Placental pericyte (primary cell): ENCODE results near the gene IRAK1. TPM values are rescaled to one million over a fixed set of nuclear protein-coding genes. Genes with fewer than 3 reads are reported as not detected.

Experiments used
- small RNA-seq: library from RNA; depleted of rRNA; stranded (forward); fragments of <200 nt; gene quantifications from one replicate; pipeline ENCODE3, GENCODE V24; 2012; ENCODE audit warnings: low replicate concordance
- total RNA-seq: library from RNA; depleted of rRNA; stranded (reverse); fragments of >200 nt; gene quantifications from 2 replicates; pipeline ENCODE4 v1.2.3, GENCODE V29; 2012

IRAK1 gene
- 117 and 144 TPM in 2 replicates for total RNA-seq

GRCh38 chrX:154019633-154020528 lies at the start of gene IRAK1:
TSS of gene IRAK1 (minus strand) at chrX:154019902. CDS start at chrX:154019812, 90 bp downstream.

GRCh38 chrX:153972368-153973126 lies 47.2 kb downstream of the IRAK1 start, which contains the start of gene TMEM187:
TSS of gene TMEM187 (plus strand) at chrX:153972754. CDS start at chrX:153982063, 9,309 bp downstream.

GRCh38 chrX:153971450-153972367 lies 48.0 kb downstream of the IRAK1 start, which contains the start of gene HCFC1:
TSS of gene HCFC1 (minus strand) at chrX:153971818. CDS start at chrX:153970840, 978 bp downstream.

Small RNA genes within 50 kb of the gene (small RNA-seq; reads per million reads assigned to genes)
- gene MIR3202-1: not detected

Other genes with a start within 250 kb of the IRAK1 start
- gene SRPK3, start 238.9 kb downstream of the IRAK1 start, total RNA-seq: 0.44 and 1.7 TPM in 2 replicates
- gene IDH3G, start 225.5 kb downstream of the IRAK1 start, total RNA-seq: 64.6 and 81.2 TPM in 2 replicates
- gene SSR4, start 225.2 kb downstream of the IRAK1 start, total RNA-seq: 101 and 182 TPM in 2 replicates
- gene PDZD4, start 189.4 kb downstream of the IRAK1 start, total RNA-seq: 0.14 TPM in 1 of 2 replicates, not detected in the other
- gene L1CAM, start 133.7 kb downstream of the IRAK1 start, total RNA-seq: 0.88 and 18.2 TPM in 2 replicates
- gene AVPR2, start 115.2 kb downstream of the IRAK1 start, total RNA-seq: not detected in 2 replicates
- gene ARHGAP4, start 93.6 kb downstream of the IRAK1 start, total RNA-seq: 1.1 and 2.9 TPM in 2 replicates
- gene NAA10, start 84.9 kb downstream of the IRAK1 start, total RNA-seq: 81.8 and 123 TPM in 2 replicates
- 3.6 and 6.6 TPM in 2 replicates for gene RENBP, start 75.3 kb downstream of the IRAK1 start, total RNA-seq
- gene HCFC1, start 48.1 kb downstream of the IRAK1 start, total RNA-seq: 31.7 and 51.8 TPM in 2 replicates
- gene TMEM187, start 47.1 kb downstream of the IRAK1 start, total RNA-seq: 5.9 and 8.0 TPM in 2 replicates
- 31.5 and 33.5 TPM in 2 replicates for gene MECP2, start 77.8 kb upstream of the IRAK1 start, total RNA-seq
- gene OPN1LW, start 124.3 kb upstream of the IRAK1 start, total RNA-seq: not detected in 2 replicates
- not detected in 2 replicates for gene OPN1MW, start 162.7 kb upstream of the IRAK1 start, total RNA-seq
- not detected in 2 replicates for gene OPN1MW2, start 199.9 kb upstream of the IRAK1 start, total RNA-seq
- not detected in 2 replicates for gene OPN1MW3, start 237.7 kb upstream of the IRAK1 start, total RNA-seq